Natural killer cell (primary cell): ENCODE measurements around the gene PCBP2. TPM values are rescaled to one million over a fixed set of nuclear protein-coding genes. Genes with fewer than 3 reads are reported as not detected.

Source experiments
- ATAC-seq, 3 donors: fragments of 150-1000 bp in 2 of 3; fragments of 200-7000 bp in 1 of 3; cut with Tn5 transposase; 1 replicate in 1 of 3; 2 replicates in 2 of 3; pipeline ENCODE4 v1.10.0; 2021; ENCODE audit warnings: mild to moderate bottlenecking in 2 of 3, moderate library complexity in 2 of 3
- DNase-seq, 2 donors: peaks; one replicate each; pipeline versions ENCODE4 v3.0.0 to v3.0.0-alpha.2; 2013 to 2021; ENCODE audit warnings: mixed read lengths in 1 of 2
- H3K27ac ChIP-seq: one replicate; pipeline ENCODE4 v1.5.1; 2013; ENCODE audit warnings: mild to moderate bottlenecking, low read length
- H3K27me3 ChIP-seq: one replicate; pipeline ENCODE4 v1.6.1; 2013; ENCODE audit warnings: low read length; ENCODE audit not compliant: control insufficient read depth, insufficient read depth
- H3K36me3 ChIP-seq: one replicate; pipeline ENCODE4 v1.6.1; 2013; ENCODE audit warnings: low read length; ENCODE audit not compliant: control insufficient read depth, insufficient read depth
- H3K4me1 ChIP-seq: one replicate; pipeline ENCODE4 v1.6.1; 2013; ENCODE audit warnings: low read length; ENCODE audit not compliant: control insufficient read depth, insufficient read depth
- H3K4me3 ChIP-seq: one replicate; pipeline ENCODE4 v1.5.1; 2013; ENCODE audit warnings: low read length
- H3K9me3 ChIP-seq: one replicate; pipeline ENCODE4 v1.6.1; 2013; ENCODE audit warnings: low read length; ENCODE audit not compliant: control insufficient read depth, insufficient read depth
- H3K27ac Mint-ChIP-seq, 2 donors: one replicate each; pipeline ENCODE4 v1.8.0; 2022; ENCODE audit warnings: mild to moderate bottlenecking in 2 of 2, mixed read lengths in 2 of 2, moderate library complexity in 1 of 2
- H3K27me3 Mint-ChIP-seq, 2 donors: one replicate each; pipeline ENCODE4 v1.8.0; 2022; ENCODE audit warnings: low read depth in 2 of 2, mixed read lengths in 2 of 2
- H3K36me3 Mint-ChIP-seq: one replicate; pipeline ENCODE4 v1.8.0; 2022; ENCODE audit warnings: mixed read lengths
- H3K4me1 Mint-ChIP-seq, 2 donors: one replicate each; pipeline ENCODE4 v1.8.0; 2022; ENCODE audit warnings: mixed read lengths in 2 of 2
- H3K4me3 Mint-ChIP-seq: one replicate; pipeline ENCODE4 v1.8.0; 2022; ENCODE audit warnings: mild to moderate bottlenecking, moderate library complexity, mixed read lengths
- H3K9me3 Mint-ChIP-seq, 2 donors: one replicate each; pipeline ENCODE4 v1.8.0; 2022; ENCODE audit warnings: mixed read lengths in 2 of 2
- WGBS: methylation state at CpG from one replicate; pipeline ENCODE4 v1.1.7; 2013; ENCODE audit warnings: missing lambda C conversion rate; ENCODE audit not compliant: insufficient coverage; 5-methylcytosine and 5-hydroxymethylcytosine counted together
- intact Hi-C: fragments of 100-400 bp; cut with micrococcal nuclease; formaldehyde crosslinking; loops from one replicate; pipeline ENCODE4 v1.14.2; 2022
- total RNA-seq, 4 donors: library from RNA; stranded (reverse); fragments of 120-200 nt in 1 of 4; gene quantifications; one replicate each; pipeline versions ENCODE4 v1.2.3 to v1.2.4, GENCODE V29; 2013 to 2022
- TF ChIP-seq, protein P1 (sequence below): fragments of 200-600 bp; IDR thresholded peaks from one replicate; pipeline ENCODE4 v1.8.0; 2022; ENCODE audit warnings: antibody characterized with exemption

PCBP2 gene
- total RNA-seq, 3 donors from 2014 or later (not counting 1 experiment from before 2014, with no cell fraction given) = 910 to 1,083 (median 943) TPM

- Mint-ChIP-seq H3K4me3 (no peak overlapping the region), H3K4me1 (peaks cover 0 to 5% of the 10 kb centered on the region in 2 donors), H3K9me3 (no peaks in the 10 kb centered on the region), H3K27ac (no peak overlapping the region), H3K36me3 (peaks cover 27% of the 10 kb centered on the region), H3K27me3 (no peaks in the 10 kb centered on the region)
- Histone ChIP-seq H3K4me1 (no peaks in the 10 kb centered on the region), H3K27me3 (no peaks in the 10 kb centered on the region), H3K36me3 (peaks cover 69% of the 10 kb centered on the region), H3K9me3 (no peaks in the 10 kb centered on the region), H3K27ac (no peak overlapping the region), H3K4me3 (no peak overlapping the region)
- TF ChIP-seq, protein P1, sequence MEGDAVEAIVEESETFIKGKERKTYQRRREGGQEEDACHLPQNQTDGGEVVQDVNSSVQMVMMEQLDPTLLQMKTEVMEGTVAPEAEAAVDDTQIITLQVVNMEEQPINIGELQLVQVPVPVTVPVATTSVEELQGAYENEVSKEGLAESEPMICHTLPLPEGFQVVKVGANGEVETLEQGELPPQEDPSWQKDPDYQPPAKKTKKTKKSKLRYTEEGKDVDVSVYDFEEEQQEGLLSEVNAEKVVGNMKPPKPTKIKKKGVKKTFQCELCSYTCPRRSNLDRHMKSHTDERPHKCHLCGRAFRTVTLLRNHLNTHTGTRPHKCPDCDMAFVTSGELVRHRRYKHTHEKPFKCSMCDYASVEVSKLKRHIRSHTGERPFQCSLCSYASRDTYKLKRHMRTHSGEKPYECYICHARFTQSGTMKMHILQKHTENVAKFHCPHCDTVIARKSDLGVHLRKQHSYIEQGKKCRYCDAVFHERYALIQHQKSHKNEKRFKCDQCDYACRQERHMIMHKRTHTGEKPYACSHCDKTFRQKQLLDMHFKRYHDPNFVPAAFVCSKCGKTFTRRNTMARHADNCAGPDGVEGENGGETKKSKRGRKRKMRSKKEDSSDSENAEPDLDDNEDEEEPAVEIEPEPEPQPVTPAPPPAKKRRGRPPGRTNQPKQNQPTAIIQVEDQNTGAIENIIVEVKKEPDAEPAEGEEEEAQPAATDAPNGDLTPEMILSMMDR = no peak
- DNase-seq = no peak
- no peak for ATAC-seq
- intact Hi-C loops = no loop called here
- WGBS = 96% methylated on average over 5 of the region's 5 CpGs
These were observed 66.5 kb downstream of the PCBP2 start for GRCh38 chr12:53518381-53518780.

- Mint-ChIP-seq H3K4me1 (no peaks in the 10 kb centered on the region), H3K27ac (no peak overlapping the region), H3K4me3 (no peak overlapping the region), H3K9me3 (no peaks in the 10 kb centered on the region), H3K27me3 (no peaks in the 10 kb centered on the region), H3K36me3 (peaks cover 23% of the 10 kb centered on the region)
- Histone ChIP-seq H3K36me3 (peaks cover 55% of the 10 kb centered on the region), H3K27me3 (no peaks in the 10 kb centered on the region), H3K4me3 (no peak overlapping the region), H3K4me1 (no peaks in the 10 kb centered on the region), H3K9me3 (no peaks in the 10 kb centered on the region), H3K27ac (no peak overlapping the region)
- ATAC-seq = no peak
- TF ChIP-seq, protein P1 = no peak
- 96% methylated on average over 2 of the region's 3 CpGs for WGBS
- no peak for DNase-seq
- intact Hi-C loops = no loop called here
These were observed 71.2 kb downstream of the PCBP2 start for GRCh38 chr12:53523131-53523530.

DNA sequence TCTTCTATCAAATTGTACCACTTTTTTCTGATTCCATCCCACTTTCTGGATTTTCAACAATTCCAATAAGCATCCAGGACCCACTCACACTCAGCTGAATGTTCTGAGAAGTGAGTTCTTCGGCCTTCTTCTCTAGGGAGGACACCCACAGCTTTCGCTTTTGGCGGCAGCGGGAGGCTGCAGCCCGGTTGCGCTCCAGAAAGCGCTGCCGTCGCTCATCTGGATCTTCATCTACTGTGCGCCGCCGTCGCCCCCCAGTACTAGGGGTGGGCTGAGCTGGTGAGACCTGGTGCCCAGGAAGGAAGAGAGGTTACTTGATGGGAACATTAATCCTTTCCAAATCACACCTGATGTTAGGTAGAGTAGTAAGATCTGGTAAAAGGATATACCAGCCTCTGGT is 72.6 kb downstream of the PCBP2 start:
- Mint-ChIP-seq H3K27ac (no peak overlapping the region), H3K9me3 (no peaks in the 10 kb centered on the region), H3K4me1 (no peaks in the 10 kb centered on the region), H3K4me3 (no peak overlapping the region), H3K36me3 (peaks cover 23% of the 10 kb centered on the region), H3K27me3 (no peaks in the 10 kb centered on the region)
- Histone ChIP-seq H3K27ac (no peak overlapping the region), H3K4me1 (no peaks in the 10 kb centered on the region), H3K9me3 (no peaks in the 10 kb centered on the region), H3K36me3 (peaks cover 47% of the 10 kb centered on the region), H3K4me3 (no peak overlapping the region), H3K27me3 (no peaks in the 10 kb centered on the region)
- TF ChIP-seq, protein P1 = no peak
- WGBS = 99% methylated on average over 13 of the region's 13 CpGs
- ATAC-seq (no peak), DNase-seq (no peak)
- intact Hi-C loops = no loop called here

DNA sequence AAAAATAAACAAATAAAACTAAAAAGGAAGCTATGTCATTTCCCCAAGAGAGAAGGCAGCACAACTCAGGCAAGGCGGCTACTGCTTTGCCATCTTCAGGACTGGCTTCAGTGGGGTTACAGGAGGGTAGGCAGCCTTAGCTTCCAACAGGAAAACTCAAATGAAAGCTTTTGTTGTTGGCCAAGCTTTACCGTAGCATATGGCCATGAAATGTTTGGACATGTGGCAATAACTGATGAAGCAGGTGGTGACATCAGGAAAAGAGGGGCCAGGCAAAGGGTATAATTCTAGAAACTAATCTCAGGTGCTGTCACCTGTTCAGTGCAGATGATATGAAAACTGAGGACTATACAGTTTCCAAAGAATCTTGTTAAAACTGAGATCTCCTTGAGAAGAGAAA is 78.2 kb downstream of the PCBP2 start:
- H3K36me3 ChIP-seq = peaks cover 56% of the 10 kb centered on the region
- no peaks in the 10 kb centered on the region for H3K27me3 ChIP-seq
- TF ChIP-seq, protein P1 = no peak
- intact Hi-C loops = no loop called here
- Mint-ChIP-seq H3K27me3 (no peaks in the 10 kb centered on the region), H3K4me3 (no peak overlapping the region), H3K9me3 (no peaks in the 10 kb centered on the region), H3K27ac (no peak overlapping the region), H3K36me3 (peaks cover 21% of the 10 kb centered on the region), H3K4me1 (no peaks in the 10 kb centered on the region)
- H3K4me3 ChIP-seq = no peak overlapping the region
- H3K4me1 ChIP-seq = no peaks in the 10 kb centered on the region
- ATAC-seq = no peak
- H3K27ac ChIP-seq = no peak overlapping the region
- no peaks in the 10 kb centered on the region for H3K9me3 ChIP-seq
- 89% methylated on average over 2 of the region's 2 CpGs for WGBS
- no peak for DNase-seq
